Measurements from ENCODE around the gene GNG7.
A peak's percentile ranks its signal among the peaks of the same experiment; 100 is the strongest.
"Not testable (repeated sequence)": the region's sequence is repeated elsewhere in the genome, so short reads cannot be mapped to it uniquely, and the experiment has no call there.

The GNG7 gene

GRCh38 chr19:2495651-2496316 is 206.7 kb downstream of the GNG7 start:
- DNase-seq = no peak

GRCh38 chr19:2495130-2495641 is 207.3 kb downstream of the GNG7 start:
- no peak for DNase-seq

DNA sequence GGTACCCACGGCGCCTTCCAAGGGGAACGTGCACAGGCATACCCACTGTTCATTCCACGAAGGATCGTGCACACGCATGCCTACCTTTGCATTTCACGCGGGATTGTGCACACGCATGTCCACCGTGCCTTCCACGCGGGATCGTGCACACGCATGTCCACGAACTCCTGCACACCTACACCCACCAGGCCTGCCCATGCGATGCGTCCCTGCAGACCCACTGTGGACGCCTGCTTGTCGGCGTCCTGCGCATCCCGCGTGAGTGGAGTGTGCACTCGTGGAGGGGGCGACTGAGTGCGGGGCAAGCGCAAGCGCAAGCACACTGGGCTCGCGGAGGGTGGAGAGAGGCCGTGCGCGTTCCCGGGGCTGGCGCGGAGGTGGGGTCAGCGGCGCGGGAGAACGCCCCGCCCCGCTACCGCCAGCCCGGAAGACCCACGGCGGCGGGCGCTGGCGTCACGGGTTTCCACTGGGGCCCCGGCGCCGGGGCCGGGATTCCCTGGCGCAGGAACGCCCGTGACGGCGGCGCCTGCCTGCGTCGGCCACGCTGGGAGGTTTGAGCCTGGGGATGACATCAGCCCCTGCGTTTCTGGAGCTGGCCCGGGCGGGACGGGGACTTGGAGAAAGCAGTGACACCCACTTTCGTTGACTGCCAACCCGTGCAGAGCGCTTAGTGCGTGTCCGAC is 207.9 kb downstream of the GNG7 start:
- no peak for DNase-seq

DNA sequence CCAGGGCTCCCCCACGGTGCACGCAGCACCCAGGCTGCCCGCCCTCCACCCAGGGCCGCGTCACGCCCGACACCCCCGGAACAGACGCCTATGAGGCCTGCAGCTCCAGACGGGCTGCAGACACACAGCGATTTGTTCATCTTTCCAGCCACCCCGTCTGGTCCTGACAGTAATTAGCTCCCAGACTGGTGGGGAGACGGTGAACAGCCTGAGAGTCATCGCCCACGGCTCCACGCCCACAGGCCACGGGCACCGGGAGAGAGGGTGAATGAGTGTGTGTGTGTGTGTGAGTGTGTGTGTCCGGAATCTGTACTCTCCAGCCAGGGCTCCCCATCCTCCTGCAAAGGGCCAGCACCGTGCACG is 208.4 kb downstream of the GNG7 start:
- DNase-seq = no peak

DNA sequence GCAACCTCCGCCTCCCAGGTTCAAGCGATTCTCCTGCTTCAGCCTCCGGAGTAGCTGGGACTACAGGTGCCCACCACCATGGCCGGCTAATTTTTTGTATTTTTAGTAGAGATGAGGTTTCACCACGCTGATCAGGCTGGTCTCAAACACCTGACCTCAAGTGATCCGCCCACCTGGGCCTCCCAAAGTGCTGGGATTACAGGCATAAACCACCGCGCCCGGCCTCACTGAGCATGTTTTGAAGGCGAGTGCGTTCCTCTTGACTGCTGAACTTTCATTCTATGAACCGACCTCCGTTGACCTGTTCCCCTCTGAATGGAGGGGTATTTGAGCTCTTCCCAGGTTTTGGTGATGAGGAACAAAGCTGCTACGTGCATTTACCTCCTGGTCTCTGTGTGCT is 209.0 kb downstream of the GNG7 start:
- not testable (repeated sequence) for DNase-seq

DNA sequence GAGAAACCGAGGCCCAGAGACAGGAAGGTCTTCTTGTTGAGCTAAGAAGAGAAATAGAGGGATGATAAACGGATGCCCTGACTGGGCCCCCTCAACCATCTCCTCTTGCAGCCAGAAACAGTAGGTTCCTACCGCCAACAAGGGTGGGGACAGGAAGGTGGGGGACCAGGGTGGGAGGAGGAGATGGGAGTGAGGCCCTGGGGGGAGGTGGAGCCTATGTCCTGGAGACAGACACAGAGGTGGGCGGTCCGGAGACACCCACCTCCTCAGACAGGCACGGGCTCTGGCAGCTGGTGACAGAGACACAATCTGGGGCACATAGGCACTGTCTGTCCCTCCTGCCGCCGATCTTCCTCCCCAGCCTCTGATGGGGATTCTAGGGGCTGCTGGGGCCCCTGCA is 209.6 kb downstream of the GNG7 start:
- DNase-seq = no peak

- DNase-seq = peak; percentile 44
Observed at GRCh38 chr19:2491130-2491801, 211.2 kb downstream of the GNG7 start.

- DNase-seq = no peak
Observed at GRCh38 chr19:2490659-2491058, 211.8 kb downstream of the GNG7 start.

- no peak for DNase-seq
Observed at GRCh38 chr19:2488942-2489731, 213.4 kb downstream of the GNG7 start.

GRCh38 chr19:2488405-2488941 is 214.0 kb downstream of the GNG7 start:
- DNase-seq = no peak

- DNase-seq = no peak
Observed at GRCh38 chr19:2487842-2488241, 214.7 kb downstream of the GNG7 start.

- no peak for DNase-seq
Observed at GRCh38 chr19:2487090-2487489, 215.4 kb downstream of the GNG7 start.

GRCh38 chr19:2485428-2485827 is 217.1 kb downstream of the GNG7 start:
- no peak for DNase-seq

- no peak for DNase-seq
Observed at GRCh38 chr19:2484178-2484937, 218.1 kb downstream of the GNG7 start.

DNA sequence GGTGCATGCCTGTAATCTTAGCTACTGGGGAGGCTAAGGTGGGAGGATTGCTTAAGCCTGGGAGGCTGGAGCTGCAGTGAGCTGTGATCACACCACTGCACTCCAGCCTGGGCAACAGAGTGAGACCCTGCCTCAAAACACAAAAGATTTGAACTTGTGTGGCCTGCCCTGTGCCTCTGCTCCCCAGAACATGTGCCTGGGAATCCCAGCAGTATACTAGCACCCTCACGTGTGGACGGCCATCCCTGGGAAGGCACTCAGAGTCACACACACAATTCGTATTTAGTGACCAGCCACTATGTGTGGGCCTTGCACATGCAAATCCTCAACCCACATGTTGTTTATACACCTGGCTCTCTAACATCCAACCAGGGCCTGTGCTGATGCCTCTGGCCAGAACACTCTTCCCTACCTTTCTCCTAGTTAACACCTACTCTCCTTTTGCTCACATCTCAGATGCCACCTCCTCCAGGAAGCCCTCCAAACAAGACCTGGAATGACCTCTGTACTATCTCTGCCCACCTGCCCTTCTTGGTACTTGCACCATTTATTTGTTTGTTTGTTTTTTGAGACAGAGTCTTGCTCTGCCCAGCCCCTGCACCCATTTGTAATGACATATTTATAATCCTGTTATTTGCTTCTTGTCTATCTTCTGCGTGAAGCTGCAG is 218.9 kb downstream of the GNG7 start:
- DNase-seq = no peak

GRCh38 chr19:2483084-2483483 is 219.4 kb downstream of the GNG7 start:
- no peak for DNase-seq

DNA sequence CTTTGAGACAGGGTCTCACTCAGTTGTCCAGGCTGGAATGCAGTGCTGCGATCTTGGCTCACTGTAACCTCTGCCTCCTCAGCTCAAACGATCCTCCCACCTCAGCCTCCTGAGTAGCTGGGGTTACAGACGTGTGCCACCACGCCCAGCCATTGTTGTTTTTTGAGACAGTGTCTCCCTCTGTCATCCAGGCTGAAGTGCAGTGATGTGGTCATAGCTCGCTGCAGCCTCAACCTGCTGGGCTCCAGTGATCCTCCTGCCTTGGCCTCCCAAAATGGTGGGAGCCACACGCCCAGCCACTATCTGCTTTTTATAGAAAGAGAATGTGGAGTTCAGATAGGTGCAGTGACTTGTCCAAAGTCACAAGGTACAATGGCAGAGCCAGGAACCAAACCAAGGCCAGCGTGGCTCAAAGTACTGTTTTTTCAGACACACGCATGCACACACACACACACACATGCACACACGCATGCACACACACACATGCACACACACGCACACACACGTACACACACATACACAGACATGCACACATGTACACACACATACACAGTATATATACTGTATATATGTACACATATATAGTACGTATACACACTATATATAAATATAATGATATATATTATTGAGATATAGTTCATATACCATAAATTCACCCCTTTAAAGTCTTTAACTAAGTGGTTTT is 220.0 kb downstream of the GNG7 start:
- DNase-seq = no peak

- DNase-seq = no peak
Observed at GRCh38 chr19:2481466-2481865, 221.0 kb downstream of the GNG7 start.

- no peak for DNase-seq
Observed at GRCh38 chr19:2479556-2480194, 222.8 kb downstream of the GNG7 start.

DNA sequence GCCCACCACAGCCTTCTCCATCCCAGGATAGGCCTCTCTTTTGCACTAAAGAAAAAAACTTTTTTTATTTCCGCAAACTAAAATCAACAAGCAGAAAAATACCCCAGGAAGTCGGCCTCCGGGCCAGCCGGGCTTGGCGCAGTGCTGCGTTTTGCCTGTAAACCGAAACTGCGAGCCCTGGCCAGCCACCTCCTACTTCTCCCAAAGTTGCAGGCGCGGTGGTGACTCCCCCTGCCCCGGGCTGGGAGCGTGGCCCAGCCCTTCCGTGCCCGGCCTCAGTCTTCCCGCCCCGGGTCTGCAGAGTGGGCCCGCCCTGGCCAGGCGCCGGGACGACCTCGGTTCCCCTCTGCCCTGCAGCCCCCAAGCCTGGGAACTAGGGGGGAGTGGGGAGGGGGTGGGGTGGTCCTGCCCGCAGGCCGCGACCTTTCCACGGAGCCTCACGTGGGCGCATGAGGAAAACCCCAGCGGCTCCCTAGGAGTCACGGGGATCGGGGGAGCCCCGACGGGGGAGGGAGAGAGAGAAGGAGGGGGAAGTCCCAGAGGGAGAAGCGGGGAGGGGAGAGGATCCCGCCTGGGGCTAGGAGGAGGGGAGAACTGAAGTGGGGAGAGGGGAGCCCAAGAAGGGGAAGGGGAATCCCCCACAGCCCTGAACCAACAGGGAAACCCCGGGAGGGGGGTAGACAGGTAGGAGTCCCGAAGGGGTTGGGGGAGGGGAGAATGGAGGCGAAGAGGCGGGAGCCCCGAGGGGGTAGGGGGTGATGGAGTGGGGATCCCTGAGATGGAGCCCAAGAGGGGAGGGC is 223.5 kb downstream of the GNG7 start:
- DNase-seq = no peak

All from NCI-H2081 treated with DMSO at 0.1 percent for 48 hours (cell line).